HepG2 (cell line): Measurements from ENCODE around the gene SIGLEC8. TPM values are rescaled to one million over a fixed set of nuclear protein-coding genes. Genes with fewer than 3 reads are reported as not detected.
A peak's percentile ranks its signal among the peaks of the same experiment; 100 is the strongest.

Experiments used
- E2F2 ChIP-seq: sonication (generic); formaldehyde crosslinking; IDR thresholded peaks from 2 replicates; pipeline ENCODE4 v1.4.0; 2020; ENCODE audit warnings: missing genetic modification reagents, borderline replicate concordance
- EEA1 ChIP-seq: sonication (generic); formaldehyde crosslinking; IDR thresholded peaks from 2 replicates; pipeline ENCODE4 v1.5.1; 2020; ENCODE audit warnings: mild to moderate bottlenecking, missing genetic modification reagents, borderline replicate concordance
- EHMT2 ChIP-seq: fragments of 200-600 bp; sonication (generic); IDR thresholded peaks from 2 replicates; pipeline ENCODE4 v1.7.0; 2017; ENCODE audit warnings: antibody characterized with exemption, low read depth, low read length, borderline replicate concordance
- EP300 ChIP-seq, 3 experiments: sonication (generic) in 1 of 3; formaldehyde crosslinking in 1 of 3; IDR thresholded peaks; 2 replicates each; pipeline versions ENCODE4 v1.5.1 to v1.6.1; 2011 to 2020; ENCODE audit warnings: low read depth in 2 of 3, low read length in 2 of 3, borderline replicate concordance in 1 of 3, improper control_type of control experiment in 1 of 3, mild to moderate bottlenecking in 1 of 3, missing genetic modification reagents in 1 of 3, moderate library complexity in 1 of 3
- FOXK2 ChIP-seq: fragments of 450-650 bp; IDR thresholded peaks from 2 replicates; pipeline ENCODE4 v1.6.1; 2016
- FOXO1 ChIP-seq: sonication (generic); formaldehyde crosslinking; IDR thresholded peaks from 2 replicates; pipeline ENCODE4 v1.4.0; 2020; ENCODE audit warnings: missing genetic modification reagents
- GATA4 ChIP-seq: sonication (generic); IDR thresholded peaks from 2 replicates; pipeline ENCODE4 v1.6.1; 2016; ENCODE audit warnings: antibody characterized with exemption, low read depth, borderline replicate concordance
- HNRNPLL ChIP-seq: fragments of 200-400 bp; formaldehyde crosslinking; IDR thresholded peaks from 2 replicates; pipeline ENCODE4 v1.6.1; 2017; ENCODE audit warnings: mild to moderate bottlenecking, low read depth, low read length; ENCODE audit not compliant: poor library complexity, severe bottlenecking
- KAT7 ChIP-seq: IDR thresholded peaks from 2 replicates; pipeline ENCODE4 v1.6.1; 2018; ENCODE audit warnings: borderline replicate concordance, missing compliant biosample characterization
- KDM1A ChIP-seq: IDR thresholded peaks from 2 replicates; pipeline ENCODE4 v1.6.1; 2016; ENCODE audit warnings: missing compliant biosample characterization
- MAFF ChIP-seq: IDR thresholded peaks from 2 replicates; pipeline ENCODE4 v1.6.1; 2011; ENCODE audit warnings: low read depth, low read length, improper control_type of control experiment
- NBN ChIP-seq: fragments of 450-650 bp; conservative IDR thresholded peaks from 2 replicates; pipeline ENCODE4 v1.6.1; 2017
- PPARG ChIP-seq: conservative IDR thresholded peaks from 2 replicates; pipeline ENCODE4 v1.6.1; 2016; ENCODE audit warnings: missing biosample characterization, missing genetic modification reagents
- SCMH1 ChIP-seq: sonication (generic); formaldehyde crosslinking; IDR thresholded peaks from 2 replicates; pipeline ENCODE4 v1.9.0; 2021; ENCODE audit warnings: missing genetic modification reagents, mild to moderate bottlenecking, borderline replicate concordance
- SMYD3 ChIP-seq: sonication (generic); formaldehyde crosslinking; IDR thresholded peaks from 2 replicates; pipeline ENCODE4 v1.8.1; 2023; ENCODE audit warnings: mild to moderate bottlenecking, missing genetic modification reagents
- THYN1 ChIP-seq: sonication (generic); formaldehyde crosslinking; IDR thresholded peaks from 2 replicates; pipeline ENCODE4 v1.8.1; 2023; ENCODE audit warnings: low read depth, mild to moderate bottlenecking, moderate library complexity, missing genetic modification reagents, borderline replicate concordance
- TOE1 ChIP-seq: sonication (generic); formaldehyde crosslinking; IDR thresholded peaks from 2 replicates; pipeline ENCODE4 v1.4.0; 2020; ENCODE audit warnings: mild to moderate bottlenecking, missing genetic modification reagents
- ZHX1 ChIP-seq: sonication (generic); formaldehyde crosslinking; IDR thresholded peaks from 2 replicates; pipeline ENCODE4 v1.8.1; 2022; ENCODE audit warnings: low read depth, mild to moderate bottlenecking, missing genetic modification reagents
- ZNF263 ChIP-seq: sonication (generic); formaldehyde crosslinking; IDR thresholded peaks from 2 replicates; pipeline ENCODE4 v1.4.0; 2020; ENCODE audit warnings: missing genetic modification reagents
- ZNF468 ChIP-seq: sonication (generic); formaldehyde crosslinking; IDR thresholded peaks from 2 replicates; pipeline ENCODE4 v1.8.0; 2022; ENCODE audit warnings: mild to moderate bottlenecking, moderate library complexity, missing genetic modification reagents
- ZNF543 ChIP-seq: sonication (generic); formaldehyde crosslinking; IDR thresholded peaks from 2 replicates; pipeline ENCODE4 v1.4.0; 2020; ENCODE audit warnings: mild to moderate bottlenecking, missing genetic modification reagents
- ZNF598 ChIP-seq: sonication (generic); formaldehyde crosslinking; IDR thresholded peaks from 2 replicates; pipeline ENCODE4 v1.5.1; 2020; ENCODE audit warnings: mild to moderate bottlenecking, missing genetic modification reagents, borderline replicate concordance
- ZNF777 ChIP-seq: sonication (generic); formaldehyde crosslinking; IDR thresholded peaks from 2 replicates; pipeline ENCODE4 v1.4.0; 2020; ENCODE audit warnings: missing genetic modification reagents
- ZXDC ChIP-seq: sonication (generic); formaldehyde crosslinking; IDR thresholded peaks from 2 replicates; pipeline ENCODE4 v1.5.0; 2020; ENCODE audit warnings: mild to moderate bottlenecking, missing genetic modification reagents
- ZZZ3 ChIP-seq: sonication (generic); formaldehyde crosslinking; IDR thresholded peaks from 2 replicates; pipeline ENCODE4 v1.4.0; 2020; ENCODE audit warnings: missing genetic modification reagents, mild to moderate bottlenecking, borderline replicate concordance
- polyA plus RNA-seq, 8 experiments: library from polyadenylated mRNA; depleted of rRNA in 3 of 8; stranded (reverse) in 7 of 8; unstranded in 1 of 8; fragments of >200 nt; fragmentation: Illumina TruSeq in 4 of 8; extraction: Trizol in 4 of 8; gene quantifications; 2 replicates each; pipeline versions ENCODE4 v1.2.1 to v1.2.3, GENCODE V29; 2011 to 2016; ENCODE audit warnings: low read depth in 4 of 8, missing spikeins in 1 of 8, mixed read lengths in 1 of 8; ENCODE audit not compliant: insufficient read depth in 1 of 8
- total RNA-seq, 5 experiments: library from RNA; depleted of rRNA; stranded (reverse); fragments of >200 nt; fragmentation: Illumina TruSeq; extraction: Trizol; gene quantifications; 2 replicates each; pipeline ENCODE4 v1.2.3, GENCODE V29; 2016; ENCODE audit warnings: low read depth in 1 of 5

Gene SIGLEC8
- total and polyA plus RNA-seq, 2 of the 13 experiments (the other 11 are each of a cell fraction or from before 2014, with no cell fraction given) = not detected

GRCh38 chr19:51422053-51422448 lies 36.2 kb downstream of the SIGLEC8 start (continued):
- TF ChIP-seq HNRNPLL = no peak
- no peak for TF ChIP-seq ZZZ3 (CRISPR knock-in tag)
- peak; percentile 95 for TF ChIP-seq ZHX1 (CRISPR knock-in tag)
- TF ChIP-seq E2F2 (CRISPR knock-in tag) = peak; percentile 76; the same call in 1 of the 2 replicates
- no peak for TF ChIP-seq NBN
- TF ChIP-seq EP300 (IDR thresholded peaks at IDR 0.05; ENCODE audit: low read depth in 2 of 2, low read length in 2 of 2) = no peak
- TF ChIP-seq EP300 (CRISPR knock-in tag; IDR thresholded peaks at IDR 0.05; ENCODE audit: borderline replicate concordance) = peak; percentile 60; the same call in 1 of the 2 replicates
- peak; percentile 96; the same call in 1 of the 2 replicates for TF ChIP-seq EHMT2
- TF ChIP-seq ZNF263 = peak; percentile 86
- TF ChIP-seq ZNF468 (CRISPR knock-in tag) = 0 out of 2 replicates have a peak, but pooled peaks have one; percentile 80
- TF ChIP-seq FOXO1 (CRISPR knock-in tag) = peak; percentile 90
- TF ChIP-seq KDM1A (CRISPR knock-in tag) = no peak
- no peak for TF ChIP-seq MAFF
- peak; percentile 78; the same call in 1 of the 2 replicates for TF ChIP-seq TOE1 (CRISPR knock-in tag)
- peak; percentile 82 for TF ChIP-seq ZNF777 (CRISPR knock-in tag)
- TF ChIP-seq ZNF598 = peak; percentile 82; the same call in 1 of the 2 replicates
- peak; percentile 86 for TF ChIP-seq ZNF543 (CRISPR knock-in tag)
- peak; percentile 92; the same call in 1 of the 2 replicates for TF ChIP-seq EEA1 (CRISPR knock-in tag)
- peak; percentile 76; the same call in 1 of the 2 replicates for TF ChIP-seq SMYD3 (CRISPR knock-in tag)
- no peak for TF ChIP-seq FOXK2
- TF ChIP-seq ZXDC (CRISPR knock-in tag) = peak; percentile 89
- TF ChIP-seq PPARG (CRISPR knock-in tag) = peak; percentile 87
- TF ChIP-seq GATA4 = no peak
- no peak for TF ChIP-seq SCMH1 (CRISPR knock-in tag)
- TF ChIP-seq THYN1 (CRISPR knock-in tag) = no peak
- TF ChIP-seq KAT7 (CRISPR knock-in tag) = 0 out of 2 replicates have a peak, but pooled peaks have one; percentile 68
